G401 (cell line): ENCODE data around the gene ASZ1. TPM values are rescaled to one million over a fixed set of nuclear protein-coding genes. Genes with fewer than 3 reads are reported as not detected.
A peak's percentile ranks its signal among the peaks of the same experiment; 100 is the strongest.
"Not testable (repeated sequence)": the region's sequence is repeated elsewhere in the genome, so short reads cannot be mapped to it uniquely, and the experiment has no call there.

Experiments used
- DNase-seq: peaks from one replicate; pipeline ENCODE4 v3.0.0-alpha.2; 2015; ENCODE audit warnings: low spot score
- in situ Hi-C: cut with HindIII; loops from 2 replicates; pipeline ENCODE4 v1.10.0; 2016; ENCODE audit warnings: low sequenced_read_pairs, mixed read lengths
- total RNA-seq: library from RNA; depleted of rRNA; stranded (reverse); fragments of >200 nt; shearing (Covaris generic); gene quantifications from 2 replicates; pipeline ENCODE4 v1.2.3, GENCODE V29; 2014; rRNA removed

ASZ1 gene
- total RNA-seq, result not detected in 2 replicates

- in situ Hi-C loops, result no loop called here
These were observed at the start of gene ASZ1 for GRCh38 chr7:117427258-117427701. TSS of gene ASZ1 (minus strand) at chr7:117427493. CDS start at chr7:117427460, 33 bp downstream.

GRCh38 chr7:117476557-117477215 is 49.4 kb upstream of the ASZ1 start:
- in situ Hi-C loops, result no loop called here
- DNase-seq, result no peak

More at GRCh38 chr7:117427258-117427701, at the start of gene ASZ1:
- DNase-seq, result no peak

- in situ Hi-C loops, result no loop called here
- DNase-seq, result no peak
These were observed 45.0 kb upstream of the ASZ1 start for GRCh38 chr7:117472335-117472734.

GRCh38 chr7:117470777-117471176 is 43.5 kb upstream of the ASZ1 start:
- in situ Hi-C loops, result no loop called here
- DNase-seq, result no peak

- in situ Hi-C loops, result no loop called here
- no peak for DNase-seq
These were observed 40.9 kb upstream of the ASZ1 start for GRCh38 chr7:117468174-117468573.

GRCh38 chr7:117460815-117461214 is 33.5 kb upstream of the ASZ1 start:
- DNase-seq, in situ Hi-C loops: not testable (repeated sequence)

- in situ Hi-C loops, result no loop called here
- no peak for DNase-seq
These were observed 32.4 kb upstream of the ASZ1 start for GRCh38 chr7:117459735-117460134.

GRCh38 chr7:117458977-117459583 is 31.8 kb upstream of the ASZ1 start:
- in situ Hi-C loops, result no loop called here
- DNase-seq, result peak; percentile 16

- DNase-seq, result no peak
- in situ Hi-C loops, result no loop called here
These were observed 21.4 kb upstream of the ASZ1 start for GRCh38 chr7:117448655-117449054.

- no peak for DNase-seq
- in situ Hi-C loops, result no loop called here
These were observed 19.0 kb upstream of the ASZ1 start for GRCh38 chr7:117446220-117446815.

GRCh38 chr7:117445206-117445605 is 17.9 kb upstream of the ASZ1 start:
- in situ Hi-C loops, result no loop called here
- no peak for DNase-seq

- no peak for DNase-seq
- in situ Hi-C loops, result no loop called here
These were observed 17.4 kb upstream of the ASZ1 start for GRCh38 chr7:117444646-117445045.

- DNase-seq, result no peak
- in situ Hi-C loops, result no loop called here
These were observed 8.3 kb upstream of the ASZ1 start for GRCh38 chr7:117435475-117436043.

- in situ Hi-C loops, result no loop called here
- DNase-seq, result no peak
These were observed 3.0 kb downstream of the ASZ1 start for GRCh38 chr7:117424090-117424829.

- in situ Hi-C loops, DNase-seq: not testable (repeated sequence)
These were observed 12.7 kb downstream of the ASZ1 start for GRCh38 chr7:117414591-117414990.

- in situ Hi-C loops, result no loop called here
- DNase-seq, result no peak
These were observed 14.2 kb downstream of the ASZ1 start for GRCh38 chr7:117412946-117413559.

GRCh38 chr7:117412390-117412789 is 14.9 kb downstream of the ASZ1 start:
- no peak for DNase-seq
- in situ Hi-C loops, result no loop called here

GRCh38 chr7:117411539-117411938 is 15.8 kb downstream of the ASZ1 start:
- in situ Hi-C loops, result no loop called here
- DNase-seq, result no peak

GRCh38 chr7:117408831-117409230 is 18.5 kb downstream of the ASZ1 start:
- in situ Hi-C loops, result no loop called here
- DNase-seq, result no peak
